GM18907 (cell line): ENCODE results near the gene CHRND.

Experiments
- ATAC-seq: cut with Tn5 transposase; IDR thresholded peaks from one replicate; pipeline ENCODE4 v1.9.1; 2021; ENCODE audit warnings: mild to moderate bottlenecking, moderate library complexity; ENCODE audit not compliant: unreplicated experiment

Gene CHRND

GRCh38 chr2:232541195-232541960 is 15.4 kb downstream of the CHRND start:
- no peak for ATAC-seq

GRCh38 chr2:232541961-232542714 is 16.2 kb downstream of the CHRND start:
- no peak for ATAC-seq

- no peak for ATAC-seq
These were observed 16.9 kb downstream of the CHRND start for GRCh38 chr2:232542715-232543467.

GRCh38 chr2:232543491-232543890 is 17.5 kb downstream of the CHRND start:
- no peak for ATAC-seq

DNA sequence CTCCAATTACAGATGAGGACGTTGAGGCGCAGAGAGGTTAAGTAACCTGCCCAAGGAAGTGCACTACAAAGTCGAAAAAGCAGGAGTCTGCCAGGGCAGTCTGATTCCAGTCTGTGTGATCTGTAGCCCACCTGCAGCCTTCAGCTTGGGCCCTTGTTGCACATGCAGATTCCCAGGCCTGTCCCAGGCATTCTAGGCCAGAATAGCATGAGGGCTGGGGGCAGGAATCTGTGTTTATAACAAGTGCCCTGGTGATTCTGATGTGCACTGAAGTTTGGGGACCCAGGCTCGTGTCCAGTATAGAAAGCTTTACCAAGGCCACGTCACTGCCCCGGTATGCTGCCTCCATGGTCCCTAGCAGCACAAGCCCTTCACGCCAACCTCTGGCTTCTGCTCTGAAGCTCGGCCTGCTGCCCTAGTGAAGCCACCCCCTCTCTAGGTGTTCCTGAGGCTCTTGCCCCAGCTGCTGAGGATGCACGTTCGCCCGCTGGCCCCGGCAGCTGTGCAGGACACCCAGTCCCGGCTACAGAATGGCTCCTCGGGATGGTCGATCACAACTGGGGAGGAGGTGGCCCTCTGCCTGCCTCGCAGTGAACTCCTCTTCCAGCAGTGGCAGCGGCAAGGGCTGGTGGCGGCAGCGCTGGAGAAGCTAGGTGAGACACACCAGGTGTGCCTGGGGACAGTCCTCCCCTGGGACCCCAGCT is 18.1 kb downstream of the CHRND start:
- ATAC-seq, result no peak

DNA sequence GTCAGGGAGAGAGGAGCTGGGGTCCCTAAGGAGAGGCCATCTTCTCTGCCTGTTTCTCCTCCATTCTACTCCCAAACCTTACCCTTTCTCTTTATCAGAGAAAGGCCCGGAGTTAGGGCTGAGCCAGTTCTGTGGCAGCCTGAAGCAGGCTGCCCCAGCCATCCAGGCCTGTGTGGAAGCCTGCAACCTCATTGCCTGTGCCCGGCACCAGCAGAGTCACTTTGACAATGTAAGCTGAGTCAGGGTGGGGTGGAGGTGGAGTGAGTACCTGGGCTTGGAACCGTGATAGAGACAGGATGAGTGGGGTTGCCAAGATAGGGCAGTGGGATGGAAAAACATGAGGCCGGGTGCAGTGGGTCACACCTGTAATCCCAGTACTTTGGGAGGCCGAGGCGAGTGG is 18.7 kb downstream of the CHRND start:
- no peak for ATAC-seq

DNA sequence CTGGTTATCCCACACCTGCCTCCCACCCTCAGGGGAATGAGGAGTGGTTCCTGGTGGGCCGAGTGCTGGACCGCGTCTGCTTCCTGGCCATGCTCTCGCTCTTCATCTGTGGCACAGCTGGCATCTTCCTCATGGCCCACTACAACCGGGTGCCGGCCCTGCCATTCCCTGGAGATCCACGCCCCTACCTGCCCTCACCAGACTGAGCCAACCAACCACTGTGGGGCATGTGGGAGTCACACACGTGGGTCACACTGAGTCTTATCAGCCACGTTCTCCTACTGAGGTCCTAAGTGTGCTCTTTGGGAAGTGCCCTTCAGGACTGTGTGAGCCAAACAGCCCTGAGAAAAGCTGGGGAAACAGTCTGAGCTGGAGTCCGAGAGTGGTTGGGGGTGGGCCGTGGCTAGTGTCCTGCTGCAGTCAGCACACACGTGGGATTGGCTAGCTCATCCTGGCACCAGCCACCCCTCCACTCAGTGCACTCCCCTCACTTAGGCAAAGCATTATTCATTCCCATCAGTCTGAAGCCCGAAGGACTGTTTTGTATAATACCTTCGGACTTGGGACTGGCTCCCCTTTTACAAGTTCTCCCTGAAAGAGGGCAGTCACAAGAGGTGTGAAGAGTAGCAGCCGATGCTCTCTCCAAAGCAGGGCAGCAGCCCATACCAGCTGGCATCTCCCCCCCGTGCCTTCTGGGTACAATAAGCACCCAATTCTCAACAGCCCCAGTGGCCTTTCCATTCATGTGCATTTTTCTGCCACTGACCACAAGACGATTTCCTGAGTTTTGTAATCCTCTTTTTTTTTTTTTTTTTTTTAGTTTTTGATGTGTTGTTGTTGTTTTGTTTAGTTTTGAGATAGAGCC is 19.8 kb downstream of the CHRND start:
- ATAC-seq, result no peak

GRCh38 chr2:232547991-232548390 is 22.0 kb downstream of the CHRND start:
- no peak for ATAC-seq

DNA sequence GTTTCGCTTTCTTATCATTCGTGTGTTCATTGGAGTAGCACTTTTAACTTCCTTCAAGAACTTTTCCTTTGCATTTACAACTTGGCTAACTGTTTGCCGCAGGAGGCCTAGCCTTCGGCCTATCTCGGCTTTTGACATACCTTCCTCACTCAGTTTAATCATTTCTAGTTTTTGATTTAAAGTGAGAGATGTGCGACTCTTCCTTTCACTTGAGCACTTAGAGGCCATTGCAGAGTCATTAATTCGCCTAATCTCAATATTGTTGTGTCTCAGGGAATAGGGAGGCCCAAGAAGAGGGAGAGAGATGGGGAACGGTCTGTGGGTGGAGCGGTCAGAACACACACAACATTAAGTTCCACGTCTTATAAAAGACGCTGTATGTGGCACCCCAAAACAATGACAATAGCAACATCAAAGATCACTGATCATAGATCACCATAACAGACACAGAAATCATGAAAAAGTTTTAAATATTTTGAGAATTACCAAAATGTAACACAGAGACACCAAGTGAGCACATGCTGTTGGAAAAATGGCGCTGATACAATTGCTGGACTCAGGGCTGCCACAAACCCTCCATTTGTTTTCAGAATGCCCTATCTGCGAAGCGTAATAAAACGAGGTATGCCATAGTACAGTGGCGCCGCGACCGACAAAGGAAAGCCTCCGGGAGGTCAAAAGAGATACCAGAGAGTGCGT is 23.8 kb downstream of the CHRND start:
- no peak for ATAC-seq

GRCh38 chr2:232550354-232551249 is 24.6 kb downstream of the CHRND start, which contains the start of the genes EIF4E2 and TIGD1:
Gene EIF4E2 (plus strand): TSS chr2:232550689. CDS start chr2:232550725, 36 bp downstream.
Gene TIGD1 (minus strand): TSS chr2:232550557. CDS start chr2:232549882, 675 bp downstream.
- peak; percentile 93 for ATAC-seq

GRCh38 chr2:232551250-232551638 is 25.3 kb downstream of the CHRND start:
- ATAC-seq, result no peak

GRCh38 chr2:232551776-232552175 is 25.8 kb downstream of the CHRND start:
- ATAC-seq, result no peak

DNA sequence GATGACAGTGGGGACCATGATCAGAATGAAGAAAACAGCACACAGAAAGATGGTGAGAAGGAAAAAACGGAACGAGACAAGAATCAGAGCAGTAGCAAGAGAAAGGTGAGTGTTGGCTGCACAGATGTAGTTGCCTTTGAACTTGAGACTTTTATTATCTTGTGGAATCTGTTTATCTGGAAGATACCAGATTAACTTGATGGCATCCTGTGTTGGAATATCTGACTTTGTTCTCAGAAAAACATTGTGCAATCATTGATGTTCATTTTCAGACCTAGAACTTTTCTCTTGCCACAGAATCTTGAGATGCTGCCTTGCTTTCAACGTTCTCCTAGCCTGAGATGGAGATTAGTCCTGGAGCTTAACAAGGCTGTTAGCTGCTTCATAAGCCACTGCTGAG is 30.5 kb downstream of the CHRND start:
- ATAC-seq, result no peak

DNA sequence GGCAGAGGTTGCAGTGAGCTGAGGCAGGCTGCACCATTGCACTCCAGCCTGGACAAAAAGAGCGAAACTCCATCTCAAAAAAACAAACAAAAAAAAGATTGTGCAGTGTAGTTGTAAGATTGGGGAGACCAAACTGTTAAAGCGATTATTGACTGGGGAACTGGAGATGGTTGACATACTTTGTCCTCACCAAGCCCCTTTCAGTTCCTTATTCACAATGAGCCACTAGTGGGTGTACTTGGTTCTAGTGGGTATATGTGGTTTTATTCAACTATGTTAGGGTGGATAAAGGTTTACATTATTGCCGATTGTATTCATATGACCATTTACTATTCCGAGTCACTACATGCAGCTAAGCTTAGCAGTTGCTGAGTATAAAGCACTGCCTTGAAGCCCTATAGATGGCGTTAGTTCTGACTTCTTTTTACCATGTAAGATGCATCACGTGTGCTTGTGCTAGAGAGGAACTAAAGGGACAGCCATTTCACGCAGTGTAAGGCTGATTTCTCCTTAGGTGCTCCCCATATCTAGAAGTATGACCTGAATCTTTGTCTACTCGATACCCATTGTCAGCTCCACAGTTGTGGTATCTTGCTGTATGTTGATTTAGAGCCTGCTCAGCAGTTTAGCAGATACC is 36.7 kb downstream of the CHRND start:
- ATAC-seq, result no peak

DNA sequence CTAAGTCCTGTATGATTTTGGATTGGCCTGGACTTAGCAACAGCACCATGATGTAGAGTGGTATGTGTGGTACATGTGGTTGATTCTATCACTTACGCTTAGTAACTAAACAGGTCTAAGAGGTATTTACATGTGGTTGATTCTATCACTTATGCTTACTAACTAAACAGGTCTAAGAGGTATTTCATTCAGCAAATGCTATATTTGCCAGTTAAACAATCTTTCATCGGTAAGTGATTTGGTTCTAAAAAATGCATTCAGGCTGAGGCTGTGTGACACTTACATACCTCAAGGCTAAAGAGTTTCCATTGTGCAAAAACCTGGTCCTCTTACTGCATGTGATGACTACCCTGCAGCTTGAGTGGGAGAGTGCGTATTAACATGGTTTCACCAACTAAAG is 37.6 kb downstream of the CHRND start:
- no peak for ATAC-seq

DNA sequence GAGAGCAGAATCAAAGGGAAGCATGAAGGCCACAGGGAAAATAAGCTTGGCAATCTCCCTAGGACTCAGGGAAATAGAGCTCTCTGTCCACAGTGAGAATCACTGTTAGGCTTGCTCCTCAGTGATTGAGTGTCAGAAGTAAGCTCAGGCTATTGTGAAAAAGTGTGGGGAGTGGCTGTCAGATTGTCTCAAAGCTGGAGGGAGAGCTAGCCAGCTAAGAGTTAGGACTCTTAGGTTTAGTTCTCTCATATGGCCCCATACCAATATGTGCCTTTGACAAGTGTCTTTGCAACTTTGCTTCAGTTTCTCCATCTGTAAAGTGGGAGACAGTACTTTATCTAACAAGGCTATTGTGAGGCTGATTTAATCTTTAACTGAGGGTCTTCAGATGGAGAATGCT is 41.8 kb downstream of the CHRND start:
- ATAC-seq, result no peak

DNA sequence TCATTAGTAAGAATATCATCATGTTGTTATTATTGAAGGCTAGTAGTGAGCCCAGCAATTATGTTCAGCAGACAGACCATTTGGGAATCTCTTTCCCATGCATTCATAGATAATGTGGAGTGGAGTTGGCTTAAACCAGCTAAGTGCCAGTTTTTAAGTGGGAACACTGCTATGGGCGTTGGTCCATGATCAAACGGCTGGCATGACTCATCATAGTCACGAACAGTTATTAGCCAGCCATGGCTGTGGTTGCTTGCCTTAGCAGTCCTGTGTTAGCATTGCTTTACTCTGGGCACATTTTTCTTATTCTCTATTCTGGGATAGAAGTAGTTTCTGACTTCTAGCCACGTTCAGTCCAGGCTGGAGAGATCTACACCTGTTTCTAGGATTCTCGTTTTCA is 42.2 kb downstream of the CHRND start:
- no peak for ATAC-seq

DNA sequence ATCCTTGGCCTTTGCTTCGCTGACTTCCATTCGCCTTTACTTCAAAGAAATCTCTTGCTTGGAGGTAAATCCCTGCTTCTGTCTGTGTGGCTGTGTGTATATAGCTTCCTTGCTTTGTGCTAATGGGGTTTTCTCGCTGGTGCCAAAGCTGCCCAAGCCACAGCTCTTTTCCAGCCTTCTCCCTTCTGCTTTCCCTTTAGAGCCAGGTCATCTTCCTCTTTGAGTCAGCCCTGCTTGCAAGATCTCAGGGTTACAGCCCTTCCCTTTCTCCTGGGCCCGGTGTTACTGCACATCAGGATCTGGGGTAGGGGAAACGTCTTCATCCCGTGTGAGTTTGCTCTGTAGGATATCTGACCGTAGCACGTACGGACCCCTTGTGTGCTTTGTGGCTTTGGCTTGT is 43.6 kb downstream of the CHRND start:
- no peak for ATAC-seq
